Hepatic stellate cell (primary cell): ENCODE results near the gene GIMAP8.

ENCODE experiments used
- DNase-seq: peaks from one replicate; pipeline ENCODE4 v3.0.0; 2011; ENCODE audit warnings: low spot score

The GIMAP8 gene

DNA sequence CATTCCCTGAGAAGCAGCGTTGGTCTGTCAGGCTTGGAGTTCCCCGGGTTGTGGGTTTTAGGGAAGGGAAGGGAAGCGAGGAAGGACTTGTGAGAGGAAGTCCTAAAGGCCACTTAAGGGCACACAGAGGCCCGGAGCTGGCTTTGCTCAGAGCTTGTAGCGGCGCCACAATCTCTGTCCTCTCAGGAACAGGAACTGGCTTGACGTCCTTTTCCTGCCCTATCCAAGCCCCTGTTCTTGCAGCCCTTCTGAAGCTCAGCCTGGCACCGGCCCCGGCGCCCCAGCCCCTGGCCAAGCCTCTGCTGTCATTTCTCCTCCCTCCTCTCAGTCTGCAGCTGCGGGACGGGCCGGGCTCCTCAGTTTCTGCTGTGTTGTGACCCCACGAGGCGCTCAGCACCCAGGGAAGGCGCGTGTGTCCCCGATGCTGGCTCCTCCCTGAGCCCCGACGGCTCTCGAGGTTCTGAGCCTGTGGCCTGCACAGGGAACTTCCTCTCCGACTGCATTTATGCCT, at the start of gene GIMAP8:
TSS of gene GIMAP8 (plus strand) at position 140 of the 511 bp plus-strand sequence. CDS start 16,069 bp downstream, outside the sequence.
- DNase-seq: no peak

- no peak for DNase-seq
These were observed 49.5 kb upstream of the GIMAP8 start for GRCh38 chr7:150400788-150401423.

DNA sequence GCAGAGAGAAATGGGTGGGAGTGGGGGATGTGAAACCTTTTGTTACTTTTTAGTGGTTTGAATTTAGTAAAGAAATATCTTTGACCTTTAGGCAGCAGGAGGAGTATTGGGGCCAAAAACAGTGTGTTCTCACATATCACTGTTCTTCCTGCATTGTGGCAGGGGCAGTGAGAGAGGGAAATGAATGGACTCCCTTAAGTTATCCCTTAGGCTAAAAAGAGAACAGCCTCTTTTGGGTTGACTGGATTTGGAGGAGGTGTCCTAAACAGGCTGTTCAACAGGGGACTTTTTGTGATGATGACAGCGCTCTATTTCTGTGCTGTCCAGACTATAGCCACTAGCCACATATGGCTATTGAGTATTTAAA, 49.0 kb upstream of the GIMAP8 start:
- DNase-seq: no peak

GRCh38 chr7:150401861-150402631, 48.4 kb upstream of the GIMAP8 start:
- no peak for DNase-seq

GRCh38 chr7:150402671-150403321, 47.6 kb upstream of the GIMAP8 start:
- DNase-seq: no peak

- DNase-seq: no peak
These were observed 46.9 kb upstream of the GIMAP8 start for GRCh38 chr7:150403376-150404171.

DNA sequence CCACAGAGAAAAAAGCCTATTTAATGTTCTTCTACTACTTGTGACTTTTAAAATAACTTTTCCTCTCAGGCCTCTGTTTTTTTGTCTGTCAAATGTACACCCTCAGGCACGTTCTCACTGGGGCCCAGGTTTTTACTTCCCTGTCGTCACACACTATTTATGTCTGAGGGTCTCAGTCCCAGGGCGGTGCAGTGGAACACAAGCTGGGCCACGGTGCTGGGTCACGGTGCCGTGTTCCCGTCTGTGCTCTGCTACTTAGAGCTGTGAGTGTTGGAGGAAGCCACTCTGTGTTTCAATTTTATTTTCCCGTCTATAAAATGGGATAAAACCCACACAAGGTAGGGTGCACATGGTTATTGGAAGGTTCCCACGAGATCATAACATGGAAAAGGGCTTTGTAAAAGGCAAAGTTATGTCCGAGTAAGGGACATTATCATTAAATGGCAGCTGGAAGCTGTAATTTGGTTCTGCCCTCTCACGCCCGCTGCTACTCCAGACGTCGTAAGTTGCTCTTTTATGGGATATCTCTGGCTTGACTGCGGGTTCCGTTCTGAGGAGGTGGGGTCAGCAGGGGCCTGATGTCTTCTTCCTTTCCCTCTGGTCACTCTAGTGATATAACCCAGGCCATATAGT, 46.1 kb upstream of the GIMAP8 start:
- no peak for DNase-seq

DNA sequence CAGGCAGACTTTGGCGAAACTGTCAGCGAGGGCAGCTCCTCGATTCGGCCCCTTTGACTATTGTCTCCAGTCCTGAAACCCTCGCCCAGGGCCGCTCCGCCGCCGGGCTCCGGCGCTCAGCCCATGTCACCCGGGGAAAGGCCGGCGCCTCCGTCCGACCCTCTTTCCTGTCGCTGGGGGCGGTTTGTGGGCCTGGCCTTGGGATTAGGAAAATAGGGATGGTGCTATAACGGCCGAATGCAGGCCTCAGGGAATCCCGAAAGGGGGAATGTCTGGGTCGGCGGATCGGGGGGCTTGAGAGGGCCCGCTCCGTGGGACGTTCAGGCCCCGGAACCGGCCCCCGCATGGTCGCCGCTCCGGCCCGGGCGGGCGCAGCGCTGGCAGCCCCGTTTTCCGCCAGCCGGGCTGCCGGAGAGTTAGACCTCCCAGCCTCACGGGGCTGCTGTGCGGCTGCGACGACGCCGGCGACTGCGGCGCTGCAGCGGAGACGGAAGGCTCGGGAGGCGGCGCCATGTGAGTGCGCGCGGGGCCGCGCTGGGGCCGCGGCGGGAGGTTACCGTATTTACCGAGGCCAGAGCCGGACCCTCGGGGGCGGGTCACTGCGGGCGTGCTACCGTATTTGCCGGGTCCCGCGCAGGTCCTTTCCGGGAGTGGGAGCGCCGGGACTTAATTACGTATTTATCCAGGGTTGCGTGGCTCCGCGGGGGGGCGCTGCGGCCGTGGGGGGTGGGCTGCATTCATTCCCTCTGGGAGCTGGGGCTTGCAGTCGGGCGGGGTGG, 45.4 kb upstream of the GIMAP8 start:
- DNase-seq: peak; percentile 95

GRCh38 chr7:150405584-150406311, 44.7 kb upstream of the GIMAP8 start:
- no peak for DNase-seq

DNA sequence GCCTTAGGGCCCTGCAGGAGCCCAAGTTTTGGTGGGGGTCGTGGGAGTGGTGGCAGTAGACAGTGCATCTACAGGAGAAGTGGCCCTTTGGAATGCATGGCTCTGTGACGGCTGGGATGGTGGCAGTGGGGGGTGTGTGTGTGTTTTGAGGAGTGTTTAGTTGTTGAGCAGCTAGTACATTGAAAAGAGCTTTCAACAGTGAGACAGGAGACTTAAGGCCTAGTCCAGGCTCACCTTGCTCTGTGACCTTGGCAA, 44.2 kb upstream of the GIMAP8 start:
- DNase-seq: no peak

GRCh38 chr7:150406567-150407421, 43.6 kb upstream of the GIMAP8 start:
- DNase-seq: no peak

- no peak for DNase-seq
These were observed 42.6 kb upstream of the GIMAP8 start for GRCh38 chr7:150407588-150408392.

DNA sequence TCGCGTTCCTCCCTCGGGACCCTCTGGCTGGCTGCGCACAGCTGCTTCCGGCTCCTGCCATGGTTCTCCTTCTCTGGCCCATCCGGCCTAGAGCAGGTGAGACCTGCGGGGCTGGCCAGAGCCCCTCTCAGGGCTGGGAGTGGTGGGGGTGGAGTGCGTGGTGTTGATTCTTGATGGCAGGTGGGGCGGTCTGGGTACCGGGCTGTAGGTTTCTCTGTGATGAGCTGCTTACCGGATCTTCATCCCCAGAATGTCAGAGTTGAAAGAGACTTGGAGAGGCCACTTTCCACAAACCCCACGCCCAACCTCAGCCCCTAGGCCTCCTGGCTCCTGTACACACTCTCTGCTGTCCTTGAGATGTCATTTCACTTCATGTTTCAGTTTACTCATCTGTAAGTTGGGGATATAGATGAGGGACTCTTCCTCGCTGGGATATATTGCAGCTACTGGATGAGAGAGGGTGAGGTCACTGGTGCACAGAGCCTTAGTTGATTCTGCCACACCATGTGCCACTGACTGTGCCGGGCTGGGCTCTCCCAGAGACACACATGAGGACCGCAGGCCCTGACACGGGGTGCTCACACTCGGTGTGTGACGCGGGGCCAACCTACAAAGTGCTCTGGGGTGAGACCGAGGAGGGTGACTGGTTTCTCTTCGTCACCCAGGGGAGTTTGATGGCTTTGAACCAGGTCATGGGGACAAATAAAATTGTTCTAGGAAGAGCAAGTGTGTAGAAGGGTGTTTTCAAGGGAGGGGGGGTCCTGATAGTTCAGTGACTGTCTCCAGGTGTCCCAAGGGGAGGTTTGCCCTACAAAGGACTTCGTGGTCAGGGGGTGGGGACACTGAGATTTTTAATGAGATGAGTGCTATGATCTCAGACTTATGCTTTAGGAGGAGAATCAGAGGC, 41.8 kb upstream of the GIMAP8 start:
- DNase-seq: no peak

GRCh38 chr7:150409300-150410030, 41.0 kb upstream of the GIMAP8 start:
- DNase-seq: no peak

DNA sequence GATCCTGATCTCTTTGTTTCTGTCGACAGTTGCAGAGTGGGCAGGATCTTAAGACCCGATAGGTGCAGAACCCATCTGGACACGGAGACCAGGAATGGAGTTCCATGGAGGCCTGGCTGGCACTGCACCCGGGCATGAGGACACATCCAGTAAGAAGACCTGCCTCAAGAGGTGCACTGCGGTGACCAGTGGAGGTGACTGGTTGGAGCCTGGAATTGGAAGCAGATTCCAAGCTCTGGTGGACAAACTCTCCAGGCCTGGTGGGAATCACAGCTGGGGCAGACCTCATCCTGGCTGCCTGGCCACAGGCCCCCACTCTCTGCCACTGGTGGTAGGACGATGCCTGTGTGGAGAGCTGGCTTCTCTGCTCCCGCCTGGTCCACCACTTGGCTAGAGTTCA, 40.3 kb upstream of the GIMAP8 start:
- no peak for DNase-seq

- no peak for DNase-seq
These were observed 39.6 kb upstream of the GIMAP8 start for GRCh38 chr7:150410680-150411346.
